Measurements from ENCODE around the gene PMAIP1.
"Not testable (repeated sequence)": the region's sequence is repeated elsewhere in the genome, so short reads cannot be mapped to it uniquely, and the experiment has no call there.

PMAIP1 gene

DNA sequence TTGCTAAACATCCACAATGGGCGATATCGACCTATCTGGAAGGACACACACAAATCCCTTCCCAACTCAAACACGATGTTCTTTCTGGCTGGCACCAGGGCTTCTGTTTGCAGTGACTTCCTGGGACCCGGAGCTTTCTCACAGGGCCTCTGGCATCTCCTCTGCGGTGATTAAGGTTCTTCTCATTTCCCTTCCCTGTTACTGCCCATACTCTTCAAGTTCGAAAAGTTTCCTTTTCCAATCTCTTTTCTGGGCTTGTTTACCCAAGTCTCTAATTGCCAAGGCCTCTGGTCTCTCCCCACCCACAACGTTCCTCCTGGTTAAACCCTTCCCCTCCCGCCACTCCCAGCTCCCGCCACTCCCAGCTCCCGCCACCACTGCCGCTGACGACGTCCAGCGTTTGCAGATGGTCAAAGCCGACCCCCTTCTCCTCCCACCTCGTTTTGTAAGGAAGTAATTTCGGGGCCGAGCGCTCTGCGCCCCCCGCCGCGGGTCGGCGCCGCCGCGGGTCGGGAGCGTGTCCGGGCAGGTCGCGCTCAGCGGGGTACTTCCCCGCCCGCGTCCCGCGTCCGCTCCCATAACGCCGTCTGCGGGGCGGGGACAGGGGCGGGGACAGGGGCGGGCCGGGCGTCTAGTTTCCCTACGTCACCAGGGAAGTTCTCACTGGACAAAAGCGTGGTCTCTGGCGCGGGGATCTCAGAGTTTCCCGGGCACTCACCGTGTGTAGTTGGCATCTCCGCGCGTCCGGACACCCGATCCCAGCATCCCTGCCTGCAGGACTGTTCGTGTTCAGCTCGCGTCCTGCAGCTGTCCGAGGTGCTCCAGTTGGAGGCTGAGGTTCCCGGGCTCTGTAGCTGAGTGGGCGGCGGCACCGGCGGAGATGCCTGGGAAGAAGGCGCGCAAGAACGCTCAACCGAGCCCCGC, at the start of gene PMAIP1:
TSS of gene PMAIP1 (plus strand) at position 699 of the 924 bp plus-strand sequence. CDS start at position 881, 182 bp downstream.
- in situ Hi-C loops (cut with MboI; ENCODE audit: low sequenced_read_pairs), result no loop called here

DNA sequence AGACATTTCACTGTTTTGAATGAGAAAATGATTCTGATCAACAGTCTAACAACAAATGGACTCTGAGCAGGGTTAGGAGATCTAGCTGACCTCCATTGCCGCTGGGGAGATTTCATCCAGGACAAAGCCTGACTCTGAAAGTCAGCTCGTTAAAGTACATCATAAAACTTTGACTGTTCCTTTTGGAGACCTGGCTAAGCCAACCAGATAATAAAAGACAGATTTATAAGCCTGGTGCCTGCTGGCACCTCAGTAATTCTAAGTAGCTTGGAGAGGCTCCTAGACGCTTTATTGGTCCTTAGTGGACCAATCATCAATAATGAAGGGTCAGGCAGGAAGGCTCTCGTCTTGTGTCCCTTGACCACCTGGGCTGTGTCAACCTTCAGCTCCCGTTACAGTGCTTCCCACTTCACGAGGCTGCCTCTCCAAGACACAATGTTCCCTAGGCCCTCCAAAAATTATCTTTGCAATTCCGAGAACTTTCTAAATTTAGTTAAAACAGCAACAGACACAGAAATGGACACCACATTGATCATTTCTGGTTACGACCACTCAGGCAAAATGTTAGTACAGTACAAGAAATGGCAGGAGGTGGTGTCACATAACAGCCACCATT, 47.9 kb upstream of the PMAIP1 start:
- in situ Hi-C loops (cut with MboI; ENCODE audit: low sequenced_read_pairs), result no loop called here

DNA sequence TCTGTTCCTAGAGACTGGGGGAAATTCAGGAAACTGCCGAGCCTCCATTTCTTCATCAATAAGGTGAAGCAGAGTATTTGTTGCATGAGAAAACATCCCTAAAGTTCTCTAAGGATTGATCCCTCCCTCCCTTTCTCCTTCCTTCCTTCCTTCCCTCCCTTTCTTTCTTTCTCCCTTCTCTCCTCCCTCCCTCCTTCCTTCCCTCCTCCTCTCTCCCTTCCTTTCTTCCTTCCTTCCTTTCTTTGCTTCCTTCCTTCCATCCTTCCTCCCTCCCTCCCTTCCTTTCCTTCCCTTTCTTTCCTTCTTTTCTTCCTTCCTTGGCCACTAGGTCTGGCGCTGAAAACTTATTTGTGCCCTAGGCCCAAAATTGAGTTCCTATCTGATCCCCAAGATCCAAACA, 47.2 kb upstream of the PMAIP1 start:
- in situ Hi-C loops (cut with MboI; ENCODE audit: low sequenced_read_pairs), result no loop called here

DNA sequence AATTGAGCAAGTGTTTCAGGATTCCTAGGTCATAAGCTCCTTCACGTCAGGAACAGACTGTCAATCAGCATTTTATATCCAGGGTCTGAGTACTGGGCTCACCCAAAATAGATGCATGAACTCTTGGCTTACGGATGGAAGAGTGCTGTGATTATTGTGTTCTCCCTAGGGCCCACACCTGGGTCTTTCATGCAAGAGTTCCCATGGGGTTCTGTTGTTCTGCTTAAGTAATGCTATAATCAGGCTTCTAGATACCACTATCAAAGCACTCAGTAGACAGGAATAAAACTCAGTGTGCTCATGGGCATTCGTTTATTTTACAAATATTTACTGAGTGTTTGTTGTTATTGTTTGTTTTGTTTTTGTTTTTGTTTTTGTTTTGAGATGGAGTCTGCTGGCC, 46.4 kb upstream of the PMAIP1 start:
- in situ Hi-C loops (cut with MboI; ENCODE audit: low sequenced_read_pairs), result no loop called here

DNA sequence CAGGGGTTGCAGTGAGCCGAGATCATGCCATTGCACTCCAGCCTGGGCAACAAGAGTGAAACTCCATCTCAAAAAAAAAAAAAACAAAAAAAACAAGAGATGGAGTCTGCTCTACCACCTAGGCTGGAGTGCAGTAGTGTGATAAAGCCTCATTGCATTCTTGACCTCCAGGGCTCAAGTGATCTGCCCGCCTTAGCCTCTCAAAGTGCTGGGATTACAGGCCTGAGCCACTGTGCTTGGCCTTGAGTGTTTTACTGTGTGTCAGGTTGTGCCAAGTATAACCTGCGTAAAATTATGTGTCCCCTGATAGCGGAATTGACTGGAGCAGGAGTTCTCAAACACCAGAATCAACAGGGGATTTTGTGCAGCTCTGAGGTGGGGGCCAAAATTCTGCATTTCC, 45.8 kb upstream of the PMAIP1 start:
- in situ Hi-C loops (cut with MboI; ENCODE audit: low sequenced_read_pairs), result not testable (repeated sequence)

DNA sequence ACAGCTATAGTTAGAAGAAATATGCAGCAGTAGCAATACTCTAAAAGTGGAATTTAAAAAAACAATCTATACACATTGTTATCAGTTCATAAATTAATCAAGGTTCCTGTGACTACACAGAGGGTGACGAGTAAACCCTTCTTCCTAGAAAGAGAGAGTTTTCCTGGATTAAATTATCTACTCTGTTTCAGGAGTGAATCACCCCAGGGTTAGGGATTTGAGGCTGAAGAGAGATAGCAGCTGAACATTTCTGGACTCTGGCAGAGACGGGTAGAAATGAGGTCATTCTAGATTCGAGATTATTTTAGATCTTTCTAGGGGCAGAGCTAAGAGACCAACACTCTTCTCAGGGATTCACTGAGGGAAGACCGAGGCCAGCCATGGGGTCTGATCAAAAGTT, 38.8 kb upstream of the PMAIP1 start:
- in situ Hi-C loops (cut with MboI; ENCODE audit: low sequenced_read_pairs), result no loop called here

DNA sequence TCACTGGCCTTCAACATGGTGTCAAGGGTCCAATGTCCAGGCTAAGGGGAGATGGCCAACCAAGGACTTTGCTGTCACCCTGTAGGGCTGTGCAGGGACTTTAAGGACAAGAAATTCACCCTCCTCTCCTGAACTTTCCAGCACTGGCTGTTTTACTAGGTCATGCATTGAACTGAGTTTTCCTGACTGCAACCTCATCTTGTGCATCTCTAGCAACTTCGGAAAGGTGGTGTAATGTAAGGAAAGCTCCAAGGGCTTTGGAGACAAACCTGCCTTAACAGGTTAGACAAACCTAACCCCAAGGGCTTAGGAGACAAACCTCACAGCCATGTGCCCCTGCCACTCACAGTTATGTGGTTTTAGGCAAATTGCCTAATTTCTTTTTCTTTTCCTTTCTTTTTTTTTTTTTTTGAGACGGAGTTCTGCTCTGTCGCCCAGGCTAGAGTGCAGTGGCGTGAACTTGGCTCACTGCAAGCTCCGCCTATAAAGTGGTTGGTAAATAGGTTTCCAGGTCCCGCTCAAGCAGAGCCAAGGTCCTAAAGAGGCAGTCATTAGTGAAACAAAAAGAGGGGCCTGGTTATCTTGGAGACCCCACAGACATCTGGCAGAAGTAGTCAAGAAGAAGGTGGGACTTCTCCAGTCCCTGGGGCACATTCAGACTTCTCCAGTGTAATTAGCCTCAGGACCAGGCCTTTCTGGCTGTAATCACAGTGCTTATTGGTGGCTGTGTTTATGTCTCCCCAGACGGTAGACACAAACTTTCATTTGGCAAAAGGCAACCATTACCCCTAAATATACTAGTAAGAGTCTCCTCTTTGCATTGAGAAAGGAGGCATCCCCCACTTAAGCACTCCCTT, 37.6 kb upstream of the PMAIP1 start:
- in situ Hi-C loops (cut with MboI; ENCODE audit: low sequenced_read_pairs), result no loop called here

DNA sequence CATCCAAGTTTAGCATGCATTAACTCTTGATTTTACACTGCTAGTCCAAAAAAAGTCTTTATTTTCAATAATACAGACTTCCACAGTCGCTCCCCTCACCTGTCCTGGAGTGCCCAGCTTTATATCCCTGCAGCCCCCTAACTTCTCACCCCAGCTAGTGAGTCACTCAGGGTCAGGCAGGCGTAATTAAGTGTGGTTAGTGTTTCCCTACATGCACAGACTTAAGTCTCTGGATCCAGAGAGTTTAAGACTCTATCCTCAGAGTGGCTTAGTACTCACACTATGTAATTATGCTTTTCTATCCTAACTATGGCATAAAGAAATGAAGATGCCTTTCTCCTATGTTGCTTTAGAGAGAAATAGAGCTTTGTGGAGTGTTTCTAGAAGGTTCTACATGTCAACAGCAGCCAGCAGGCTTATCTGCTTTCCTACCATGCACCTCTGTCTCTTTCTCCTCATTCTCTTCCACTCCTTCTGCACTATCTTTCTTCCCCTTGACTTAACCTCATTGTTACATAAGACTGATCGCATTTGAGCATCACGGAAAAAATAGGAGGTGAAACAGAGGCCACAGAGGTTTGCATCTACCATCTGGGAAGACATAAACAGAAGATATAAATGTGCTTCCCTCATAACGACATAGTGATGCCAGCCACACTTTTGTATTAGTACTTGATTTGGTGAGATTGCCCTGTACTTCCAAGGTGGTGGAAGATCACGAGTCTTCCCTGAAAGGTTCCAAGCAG, 34.4 kb upstream of the PMAIP1 start:
- in situ Hi-C loops (cut with MboI; ENCODE audit: low sequenced_read_pairs), result no loop called here

DNA sequence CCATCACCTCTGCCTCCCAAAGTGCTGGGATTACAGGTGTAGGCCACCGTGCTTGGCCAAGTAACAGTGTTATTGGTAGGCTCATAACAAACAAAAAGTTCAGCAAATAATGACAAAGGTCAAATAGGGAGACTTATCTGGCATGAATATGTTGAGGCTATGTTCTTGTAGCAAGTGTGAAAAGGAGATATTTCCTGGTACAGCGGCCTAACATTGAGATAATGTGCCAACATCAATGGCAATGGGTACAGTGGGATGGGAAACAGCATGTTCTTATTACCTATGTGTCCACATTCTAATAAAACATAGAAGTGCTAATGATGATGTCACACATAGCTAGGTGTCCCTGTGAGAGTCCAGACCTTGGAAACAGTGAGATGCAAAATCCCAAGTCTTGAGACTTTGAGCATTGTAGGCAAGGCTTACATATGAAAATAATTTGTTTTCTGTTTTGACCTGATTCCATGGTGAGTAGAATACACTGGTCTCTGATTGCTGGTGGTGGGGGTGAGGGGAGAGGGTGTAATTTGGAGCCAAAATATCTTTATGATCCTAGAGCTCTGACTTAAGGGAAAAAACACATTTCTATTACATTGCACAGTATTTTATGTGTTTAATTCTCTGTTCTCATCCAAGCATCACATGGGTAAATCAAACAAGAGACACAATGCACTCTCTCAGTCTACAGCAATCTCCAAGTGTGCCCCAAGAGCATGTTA, 33.1 kb upstream of the PMAIP1 start:
- in situ Hi-C loops (cut with MboI; ENCODE audit: low sequenced_read_pairs), result no loop called here

DNA sequence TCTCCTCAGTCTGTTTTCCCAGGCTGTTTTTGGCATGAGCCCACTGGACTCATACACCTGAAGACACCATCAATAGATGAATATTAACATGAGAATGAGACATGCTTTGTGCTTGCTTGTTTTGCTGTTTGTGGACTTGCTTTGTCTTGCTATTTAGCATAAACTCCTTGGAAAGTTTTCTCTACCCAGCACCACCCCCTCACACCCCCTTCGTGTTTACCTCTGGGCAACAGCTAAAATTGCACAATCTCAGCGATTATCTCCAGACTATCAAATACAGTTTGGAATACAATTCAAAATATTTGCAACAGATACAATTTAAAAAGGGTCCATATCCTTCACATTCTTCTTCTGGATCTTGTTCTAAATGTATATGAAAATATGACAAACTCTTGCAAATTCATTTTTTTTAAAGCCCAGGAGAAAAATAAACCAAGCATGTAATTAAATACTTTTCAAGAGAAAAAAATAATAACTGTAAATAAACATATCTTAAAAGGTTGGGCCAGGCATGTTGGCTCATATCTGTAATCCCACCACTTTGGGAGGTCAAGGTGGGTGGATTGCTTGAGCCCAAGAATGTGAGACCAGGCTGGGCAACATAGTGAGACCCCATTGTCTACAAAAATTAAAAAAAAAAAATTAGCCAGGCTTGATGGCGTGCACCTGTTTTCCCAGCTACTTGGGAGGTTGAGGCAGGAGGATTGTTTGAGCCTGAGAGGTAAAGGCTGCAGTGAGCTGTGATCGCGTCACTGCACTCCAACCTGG, 32.3 kb upstream of the PMAIP1 start:
- in situ Hi-C loops (cut with MboI; ENCODE audit: low sequenced_read_pairs), result no loop called here

DNA sequence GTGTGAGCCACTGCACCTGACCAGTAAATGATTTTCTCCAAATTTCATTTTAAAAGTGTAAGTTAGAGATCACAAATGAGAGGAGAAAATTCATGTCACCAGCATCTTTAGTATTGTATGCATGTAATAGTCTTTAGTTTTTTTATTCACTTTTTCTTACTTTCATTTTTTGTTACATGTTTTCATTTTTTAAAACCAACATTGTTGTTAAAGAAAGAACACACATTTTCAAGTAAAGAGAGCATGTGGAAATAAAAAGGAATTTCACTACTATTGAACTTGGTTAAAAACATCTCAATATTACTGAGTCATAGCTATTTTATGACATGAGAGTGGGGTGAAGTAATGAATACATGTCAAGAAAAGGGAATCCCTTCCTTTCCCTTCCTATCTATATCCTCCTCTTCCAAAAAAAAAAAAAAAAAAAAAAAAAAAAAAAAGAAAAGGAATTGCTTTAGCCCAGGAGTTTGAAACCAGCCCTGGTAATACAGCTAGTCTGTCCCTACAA, 29.1 kb upstream of the PMAIP1 start:
- in situ Hi-C loops (cut with MboI; ENCODE audit: low sequenced_read_pairs), result no loop called here

DNA sequence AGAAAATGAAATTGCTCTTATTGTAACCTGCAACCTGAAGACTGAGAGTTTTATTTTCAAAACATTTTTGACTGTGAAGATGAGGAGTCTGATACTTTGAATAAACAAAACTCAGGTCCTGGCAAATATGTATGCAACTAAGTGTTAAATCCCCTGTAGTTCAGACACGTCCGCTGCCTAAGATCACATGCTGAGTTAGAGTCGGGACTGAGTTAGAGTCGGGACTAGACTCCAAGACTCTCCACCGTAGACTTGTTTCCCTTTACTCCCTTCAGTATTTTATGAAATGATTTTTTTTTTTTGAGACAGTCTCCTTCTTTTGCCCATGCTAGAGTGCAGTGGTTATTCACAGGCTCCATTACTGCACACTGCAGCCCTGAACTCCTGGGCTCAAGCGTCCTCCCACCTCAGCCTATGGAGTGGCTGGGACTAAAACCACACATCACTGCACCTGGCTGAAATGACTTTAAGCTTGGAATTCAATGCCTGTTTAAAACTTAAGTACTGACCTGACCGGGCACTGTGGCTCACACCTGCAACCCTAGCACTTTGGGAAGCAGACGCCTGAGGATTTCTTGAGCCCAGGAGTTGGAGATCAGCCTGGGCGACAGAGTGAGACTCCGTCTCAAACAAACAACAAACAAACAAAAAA, 28.0 kb upstream of the PMAIP1 start:
- in situ Hi-C loops (cut with MboI; ENCODE audit: low sequenced_read_pairs), result no loop called here

DNA sequence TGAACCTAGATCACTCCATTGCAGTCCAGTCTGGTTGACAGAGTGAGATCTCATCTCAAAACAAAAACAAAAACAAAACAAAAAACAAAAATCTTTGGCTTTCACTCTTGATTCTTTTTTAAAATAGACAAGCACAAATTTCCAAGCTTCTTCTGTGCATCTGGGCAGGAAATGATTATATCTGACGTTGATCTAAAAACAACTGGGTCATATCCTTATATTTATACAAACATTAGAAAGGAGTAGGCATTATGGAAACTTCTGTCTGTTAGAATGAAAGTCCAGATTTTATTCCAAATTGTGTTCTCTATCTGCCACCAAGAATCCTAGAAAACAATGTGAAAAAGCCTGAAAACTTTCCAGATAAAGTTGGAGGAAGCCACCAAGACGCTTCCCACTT, 26.2 kb upstream of the PMAIP1 start:
- in situ Hi-C loops (cut with MboI; ENCODE audit: low sequenced_read_pairs), result no loop called here

DNA sequence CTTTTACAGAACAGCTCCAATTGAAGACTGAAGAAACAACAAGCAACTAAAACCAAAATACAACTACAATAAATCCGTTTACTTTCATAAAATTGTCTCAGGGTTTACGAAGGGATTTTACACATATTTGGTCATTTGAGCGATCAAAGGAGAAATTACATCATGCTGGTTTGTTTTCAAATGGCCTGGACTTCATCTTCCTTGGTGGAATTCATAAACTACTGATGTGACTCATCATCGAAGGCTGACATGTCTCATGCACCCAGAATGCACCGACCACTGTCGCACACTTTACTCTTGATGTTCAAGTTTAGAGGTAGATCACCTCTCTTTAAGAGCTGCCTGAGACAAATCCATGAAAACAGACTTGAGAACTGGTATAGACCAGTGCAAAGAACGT, 25.6 kb upstream of the PMAIP1 start:
- in situ Hi-C loops (cut with MboI; ENCODE audit: low sequenced_read_pairs), result no loop called here

DNA sequence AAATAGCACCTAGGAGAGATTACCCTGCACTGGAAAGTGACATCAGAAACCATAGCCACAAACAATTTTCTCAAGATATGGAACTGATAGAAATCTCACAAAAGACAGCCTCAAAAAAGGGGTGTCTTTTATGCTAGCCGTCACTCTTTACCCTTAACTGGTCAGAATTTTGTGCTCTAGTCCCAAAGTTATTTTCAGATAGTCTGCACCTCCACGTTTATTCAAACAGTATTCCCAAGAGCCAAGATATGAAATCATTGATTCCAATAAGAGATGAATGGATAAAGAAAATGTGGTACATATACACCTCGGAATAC, 23.5 kb upstream of the PMAIP1 start:
- in situ Hi-C loops (cut with MboI; ENCODE audit: low sequenced_read_pairs), result no loop called here

DNA sequence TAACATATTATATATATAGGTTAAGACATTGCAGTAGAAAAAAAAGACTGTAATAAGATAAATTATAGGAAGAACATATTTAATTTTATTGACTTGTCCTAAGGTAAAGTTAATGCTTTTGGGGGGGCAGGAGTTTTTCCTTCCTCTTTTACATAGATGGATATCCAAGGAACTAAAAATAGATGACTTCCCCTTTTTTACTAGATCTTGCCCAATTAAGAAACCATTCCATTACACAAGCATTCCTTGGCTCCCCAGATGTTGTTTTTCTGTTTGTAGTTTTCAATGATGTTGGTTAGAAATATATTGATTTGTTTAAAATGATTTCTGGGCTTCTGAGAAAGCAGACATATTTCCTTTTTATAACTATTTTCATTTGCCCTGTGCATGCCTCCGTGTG, 22.4 kb upstream of the PMAIP1 start:
- in situ Hi-C loops (cut with MboI; ENCODE audit: low sequenced_read_pairs), result no loop called here

DNA sequence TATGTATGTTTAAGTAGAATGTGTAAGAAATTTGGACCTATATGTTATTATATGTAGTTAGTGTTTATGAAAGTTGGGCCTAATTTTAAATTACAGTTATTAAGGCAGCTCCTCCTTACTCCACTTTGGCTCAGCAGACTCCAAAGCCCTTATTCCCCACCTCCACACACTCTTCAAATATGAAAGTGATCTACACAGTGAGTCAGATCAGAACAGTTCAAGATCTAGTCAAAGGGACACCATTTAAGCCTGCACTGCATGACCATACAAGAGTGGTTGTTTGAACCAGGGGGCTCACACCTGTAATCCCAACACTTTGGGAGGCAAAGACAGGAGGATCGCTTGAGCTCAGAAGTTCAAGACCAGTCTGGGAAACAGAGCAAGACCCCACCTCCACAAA, 21.2 kb upstream of the PMAIP1 start:
- in situ Hi-C loops (cut with MboI; ENCODE audit: low sequenced_read_pairs), result no loop called here

DNA sequence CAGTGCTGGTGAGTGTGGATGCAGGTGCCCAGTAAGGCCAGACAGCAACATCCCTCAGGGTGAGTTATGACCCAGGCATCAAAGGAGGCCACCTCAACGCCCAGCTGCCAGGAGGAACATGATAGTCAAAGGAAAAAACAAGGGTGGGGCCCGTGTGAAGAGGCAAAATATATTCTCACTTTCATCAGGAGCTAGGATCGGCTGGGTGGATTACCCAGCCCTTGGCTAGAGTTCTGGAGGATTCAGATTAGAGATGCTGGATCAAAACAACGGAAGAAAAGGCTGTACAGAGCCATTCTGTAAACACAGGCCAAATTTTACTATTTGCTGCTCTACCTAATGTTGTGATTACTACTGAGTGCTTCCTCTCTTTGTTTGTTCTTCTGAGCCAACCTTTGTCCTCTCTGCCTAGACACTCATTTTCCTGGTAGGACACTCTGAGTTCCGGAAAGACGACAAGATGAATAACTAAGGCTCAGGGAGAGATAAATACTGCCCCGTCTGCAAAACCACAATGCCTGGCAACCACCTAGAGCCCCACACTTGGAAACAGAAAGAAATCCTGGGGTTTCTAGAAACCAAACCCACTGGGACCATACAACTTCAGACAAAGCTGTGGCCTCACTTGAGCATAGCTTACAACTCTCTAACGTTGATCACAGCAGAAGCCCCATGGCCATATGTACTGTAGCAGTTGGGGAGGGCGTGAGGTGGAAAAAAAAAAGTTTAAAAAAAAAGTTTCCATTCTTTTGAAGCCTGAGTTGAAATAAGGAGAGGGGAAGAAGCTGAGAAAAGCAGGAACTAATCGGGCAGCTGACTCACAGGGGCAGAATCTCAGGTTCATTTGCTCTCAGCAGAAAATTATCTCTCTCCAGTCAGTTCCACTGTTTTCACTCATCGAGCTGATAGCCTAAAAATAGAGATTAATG, 17.8 kb upstream of the PMAIP1 start:
- in situ Hi-C loops (cut with MboI; ENCODE audit: low sequenced_read_pairs), result no loop called here

All from HL-60/S4 (cell line).